Measurements from ENCODE around the gene PTGER2.

The PTGER2 gene

DNA sequence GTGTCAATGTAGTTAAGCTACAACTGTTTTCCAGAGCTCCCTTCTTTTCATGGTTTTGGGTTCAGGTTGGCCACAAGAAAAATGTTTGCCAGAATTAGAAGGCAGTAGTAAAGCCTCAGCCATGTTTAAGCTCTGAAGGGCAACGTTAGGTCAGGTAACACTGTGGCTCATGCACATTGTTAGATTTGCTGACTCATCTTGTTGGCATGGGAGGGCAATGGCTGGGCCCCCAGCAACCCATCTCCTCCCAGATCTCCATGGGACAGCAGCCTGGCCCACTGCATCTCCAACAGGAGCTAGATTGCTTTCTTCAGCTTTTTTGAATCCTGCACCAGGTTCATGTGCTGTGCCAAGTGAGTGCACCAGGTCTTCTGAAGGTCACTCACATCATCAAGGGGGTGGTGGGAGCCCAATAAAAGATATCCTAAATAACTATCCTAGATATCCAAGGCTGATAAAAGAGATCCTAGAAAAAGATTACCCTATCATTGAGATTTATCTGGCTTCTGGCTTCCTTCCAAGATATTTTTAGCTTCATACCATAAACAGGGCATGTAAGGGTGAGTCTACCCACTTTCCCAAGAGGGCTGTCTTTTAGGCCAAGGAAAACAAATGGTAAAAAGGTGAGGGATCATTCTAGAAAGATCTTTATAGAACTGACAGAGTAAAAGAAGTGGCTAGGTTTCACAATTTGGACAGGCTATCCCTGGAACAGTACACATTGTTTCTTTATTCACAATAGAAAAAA, 28.9 kb downstream of the PTGER2 start:
- no peak for DNase-seq

DNA sequence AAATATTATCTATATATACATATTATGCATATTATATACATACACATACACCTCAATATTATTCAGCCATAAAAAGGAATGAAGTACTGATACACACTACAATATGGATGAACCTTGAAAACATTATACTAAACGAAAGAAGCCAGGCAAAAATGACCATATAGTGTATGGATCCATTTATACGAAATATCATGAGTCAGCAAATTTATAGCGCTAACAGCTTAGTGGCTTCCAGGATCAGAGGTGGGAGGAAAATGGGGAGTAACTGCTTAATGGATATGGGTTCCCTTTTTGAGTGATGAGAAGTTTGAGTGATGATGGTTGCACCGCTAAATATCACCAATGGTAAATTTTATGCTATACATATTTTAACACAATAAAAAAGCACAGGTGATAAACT, 32.7 kb downstream of the PTGER2 start:
- DNase-seq = no peak

DNA sequence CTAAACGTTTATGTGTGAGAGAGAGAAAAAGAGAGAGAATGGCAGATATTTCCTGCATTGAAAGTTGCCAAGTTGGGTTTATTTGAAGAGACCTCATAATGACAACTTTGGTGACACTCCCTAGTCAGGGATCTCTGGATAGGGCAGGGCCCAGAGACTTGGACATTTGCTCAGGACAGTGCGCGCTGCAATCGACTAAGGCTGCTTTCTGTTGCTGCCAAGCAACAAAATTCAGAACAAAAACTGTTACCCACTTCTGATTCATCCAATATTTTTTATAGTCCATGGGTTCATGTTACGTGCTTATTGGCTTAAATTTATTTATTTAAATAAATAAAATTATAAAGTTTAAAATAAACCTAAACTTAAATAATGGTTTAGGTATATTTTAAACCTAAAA, 34.2 kb downstream of the PTGER2 start:
- DNase-seq = no peak

DNA sequence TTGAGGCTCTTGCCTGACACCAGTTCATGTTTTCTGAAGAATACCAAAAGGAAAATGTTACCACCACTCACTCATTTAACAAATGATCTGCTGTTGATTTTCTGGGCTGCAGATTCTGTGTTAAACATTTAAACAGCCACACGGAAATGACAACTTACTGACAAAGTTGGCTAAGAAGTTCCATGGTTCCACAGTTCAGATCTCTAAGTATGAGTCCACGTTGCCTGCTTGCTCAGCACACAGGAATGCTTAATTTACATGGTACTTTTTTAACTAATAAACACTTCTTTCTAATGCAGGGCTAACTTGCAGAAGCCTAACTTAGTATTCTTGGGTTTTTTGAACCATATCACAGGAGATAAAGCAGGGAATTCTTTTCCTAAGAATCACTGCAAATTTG, 34.7 kb downstream of the PTGER2 start:
- no peak for DNase-seq

DNA sequence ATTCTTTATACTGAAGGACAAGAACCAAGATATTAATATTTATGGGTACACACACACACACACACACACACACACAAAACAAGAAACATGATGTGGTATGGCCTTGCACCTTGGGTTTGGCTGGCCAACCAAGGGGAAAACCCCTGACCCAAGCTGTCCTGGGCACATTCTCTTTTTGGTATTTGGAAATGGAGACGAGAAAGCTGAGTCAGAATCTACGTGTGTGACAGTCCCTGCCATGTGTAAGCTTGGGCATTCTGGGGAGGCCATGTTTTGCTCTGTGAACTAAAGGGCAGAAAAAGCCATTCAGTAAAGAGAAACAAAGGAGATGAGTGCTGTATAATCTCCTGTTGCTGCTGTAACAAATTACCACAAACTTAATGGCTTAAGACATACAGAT, 35.6 kb downstream of the PTGER2 start:
- DNase-seq = no peak

DNA sequence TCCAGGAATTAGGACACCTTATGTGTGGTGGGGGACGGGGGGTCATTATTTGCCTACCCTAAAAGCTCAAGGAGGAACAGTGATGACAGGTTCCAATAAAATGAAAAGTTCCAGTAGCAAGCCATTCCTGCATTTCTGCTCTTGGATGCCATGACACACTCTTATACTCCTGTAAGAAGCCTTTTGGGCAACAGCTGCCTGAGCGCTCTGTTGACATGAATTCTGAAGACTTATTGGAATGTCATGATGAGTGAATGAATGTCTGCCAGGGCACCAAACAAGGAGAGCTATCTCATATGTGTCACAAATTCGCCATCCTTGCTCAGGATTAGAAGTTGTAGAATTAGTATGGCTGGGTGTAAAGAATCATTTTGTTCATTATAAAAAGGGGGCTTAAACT, 36.3 kb downstream of the PTGER2 start:
- no peak for DNase-seq

DNA sequence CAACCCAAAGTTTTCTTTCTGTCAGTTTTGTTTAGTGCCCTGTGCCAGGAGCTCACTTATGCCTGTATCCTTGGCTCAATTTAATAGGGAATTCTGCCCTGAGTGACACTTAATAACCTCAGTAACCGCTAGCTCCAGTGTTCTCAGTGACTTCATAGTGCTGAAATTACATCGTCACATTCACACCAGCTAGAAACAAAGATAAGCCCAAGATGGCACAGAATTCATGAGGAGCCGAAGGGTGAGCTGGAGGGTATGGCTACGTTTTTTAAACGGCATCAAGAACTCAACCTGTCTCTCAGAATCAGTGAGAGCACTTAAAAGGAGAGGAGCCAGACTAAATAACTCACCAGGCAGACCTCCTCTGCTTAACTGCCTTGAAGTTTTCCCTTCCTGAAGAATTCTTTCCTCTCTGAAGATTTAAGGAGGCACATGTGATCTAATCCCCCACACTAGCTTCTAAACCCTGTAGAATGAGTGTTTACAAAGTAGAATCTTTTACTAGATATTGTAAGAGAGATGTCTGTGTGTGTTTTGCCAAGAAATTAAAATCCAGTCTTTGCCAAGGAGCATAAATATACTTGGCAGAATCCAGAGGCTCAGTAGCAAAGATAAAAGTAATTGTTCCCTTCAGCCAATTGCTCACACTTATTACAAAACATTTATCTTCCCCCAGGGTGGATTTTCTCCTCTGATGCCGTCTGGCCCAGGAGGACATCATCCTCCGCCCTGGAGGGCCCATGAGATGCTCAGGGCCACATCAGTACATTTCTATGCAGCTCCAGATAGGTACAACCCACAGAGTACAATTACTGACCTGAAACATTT, 37.3 kb downstream of the PTGER2 start:
- DNase-seq = no peak

DNA sequence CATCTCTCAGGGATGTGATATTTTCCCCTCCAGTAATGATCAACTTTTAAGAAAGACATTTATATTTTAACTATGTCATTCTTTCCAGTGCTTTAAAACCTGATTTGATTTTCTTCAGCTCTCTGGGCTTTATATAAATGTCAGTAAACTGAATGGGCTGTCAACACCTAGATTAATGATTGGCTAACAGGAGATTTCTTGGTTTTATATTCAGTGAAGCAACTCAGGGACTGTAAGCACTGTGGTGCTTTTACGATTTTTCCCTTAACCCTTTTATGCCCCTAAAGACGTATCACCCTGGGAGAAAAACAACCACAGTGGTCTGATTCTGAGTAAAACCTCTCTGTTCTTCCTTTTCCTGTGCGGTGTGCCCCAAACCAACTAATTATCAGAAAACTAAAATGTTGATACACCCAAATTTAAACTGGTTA, 38.0 kb downstream of the PTGER2 start:
- no peak for DNase-seq

DNA sequence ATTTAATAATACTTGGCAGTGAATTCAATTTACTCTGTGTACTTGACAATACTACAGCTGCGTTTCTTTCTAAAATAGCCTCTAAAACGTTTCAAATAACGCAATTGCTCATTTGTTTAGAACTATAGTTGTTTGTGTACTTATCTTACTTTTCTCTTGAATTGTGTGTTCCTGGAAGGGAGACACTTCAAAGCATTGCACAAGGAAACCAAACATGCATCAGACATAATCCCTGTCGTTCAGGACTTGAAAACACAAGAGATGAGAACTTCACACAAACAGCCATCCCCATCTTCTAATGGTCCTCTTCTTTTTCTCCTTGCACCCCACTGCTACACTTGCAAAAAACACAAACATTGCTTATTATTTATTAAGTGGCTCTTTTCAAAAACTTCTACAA, 38.5 kb downstream of the PTGER2 start:
- no peak for DNase-seq

DNA sequence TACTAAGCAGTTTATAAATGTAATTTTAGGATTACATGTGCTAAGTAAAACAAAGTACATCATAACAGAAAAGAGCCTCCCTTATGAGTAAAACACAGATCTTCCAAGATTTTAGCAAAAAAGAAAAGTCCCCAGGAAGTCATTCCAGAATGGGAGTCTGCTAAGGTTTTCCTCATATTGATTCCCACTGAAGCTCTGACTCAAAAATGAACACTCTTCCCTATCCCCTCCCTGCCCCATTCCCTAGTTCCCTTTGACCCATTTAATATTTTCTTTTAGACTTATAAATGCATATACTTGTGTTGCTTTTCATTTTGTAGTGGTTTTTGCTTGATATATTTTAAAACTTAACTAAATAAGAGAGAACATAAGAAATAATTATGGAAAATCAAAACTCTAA, 40.1 kb downstream of the PTGER2 start:
- DNase-seq = no peak

DNA sequence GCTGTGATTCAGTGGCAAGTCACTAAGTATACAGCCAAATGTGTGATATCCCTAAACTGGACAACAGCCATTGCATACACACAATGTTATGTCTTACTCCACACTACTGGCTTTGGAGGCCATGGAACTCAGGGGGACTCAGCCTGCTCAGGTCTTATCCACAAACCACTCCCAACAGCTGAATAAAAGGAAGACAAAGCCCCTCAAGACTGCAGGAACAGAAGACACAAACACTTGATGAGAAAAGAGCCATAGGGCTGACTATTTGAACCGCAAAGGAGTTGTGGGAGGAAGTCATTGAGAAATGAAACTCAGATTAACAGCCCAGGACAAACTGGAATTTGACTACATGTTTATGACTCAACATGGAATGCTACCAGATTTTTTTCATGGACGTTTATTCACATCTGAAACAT, 40.9 kb downstream of the PTGER2 start:
- DNase-seq = no peak

DNA sequence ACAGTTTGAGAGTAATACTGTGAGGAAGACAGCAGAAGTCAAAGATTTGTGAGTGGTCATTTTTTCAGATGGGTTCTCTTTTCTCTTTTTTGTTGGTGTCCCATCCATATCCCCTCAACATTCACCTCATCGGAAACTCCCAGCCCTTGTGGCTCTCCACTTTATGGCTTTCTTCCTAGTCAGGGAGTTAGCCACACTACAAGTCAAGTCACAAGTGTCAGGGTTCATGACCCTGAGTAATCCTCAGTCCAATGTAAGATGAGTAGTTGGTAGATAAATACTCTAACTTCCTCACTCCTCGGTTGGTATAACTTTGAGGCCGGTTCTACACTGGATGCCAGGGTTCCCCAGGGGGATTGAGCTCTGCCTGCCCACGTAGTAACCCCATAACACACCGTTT, 41.4 kb downstream of the PTGER2 start:
- DNase-seq = no peak

DNA sequence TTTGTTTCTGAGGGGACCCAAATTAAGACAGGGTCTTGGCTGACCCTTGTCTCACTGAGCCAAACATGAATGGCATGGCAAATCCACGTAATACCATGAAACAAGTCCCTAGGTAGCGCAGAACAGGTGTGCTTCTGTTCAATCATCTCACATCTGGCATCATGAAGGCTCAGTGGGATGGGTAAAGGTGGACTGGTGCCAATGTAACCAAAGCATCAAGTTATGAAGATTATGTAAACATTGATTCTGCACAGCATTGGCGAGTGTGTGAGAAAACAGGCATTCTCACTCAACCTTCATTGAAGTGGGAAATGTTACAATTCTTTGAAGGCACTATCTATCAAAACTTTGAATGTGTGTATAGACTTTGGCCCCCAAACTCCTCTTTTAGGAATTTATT, 41.9 kb downstream of the PTGER2 start:
- peak; percentile 74 to 85 for DNase-seq

DNA sequence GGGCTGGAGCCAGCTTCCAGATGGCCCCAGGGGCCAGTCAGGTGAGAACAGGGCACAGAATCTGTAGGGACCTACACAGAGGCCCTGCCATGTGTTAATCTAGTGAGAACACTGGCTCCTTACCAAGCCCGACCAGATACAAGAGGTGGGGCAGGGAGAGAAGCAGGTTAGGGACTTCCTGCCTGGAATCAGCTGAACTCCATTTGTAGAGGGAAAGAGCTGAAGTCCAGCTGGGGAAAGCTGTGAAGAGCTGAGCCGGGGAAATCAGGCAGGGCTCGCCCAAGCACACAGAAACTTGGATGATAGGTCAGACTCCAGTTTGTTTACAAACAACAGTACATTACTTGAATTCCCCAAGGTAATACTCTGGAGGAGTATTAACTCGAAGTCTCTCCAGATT, 46.7 kb downstream of the PTGER2 start:
- no peak for DNase-seq

DNA sequence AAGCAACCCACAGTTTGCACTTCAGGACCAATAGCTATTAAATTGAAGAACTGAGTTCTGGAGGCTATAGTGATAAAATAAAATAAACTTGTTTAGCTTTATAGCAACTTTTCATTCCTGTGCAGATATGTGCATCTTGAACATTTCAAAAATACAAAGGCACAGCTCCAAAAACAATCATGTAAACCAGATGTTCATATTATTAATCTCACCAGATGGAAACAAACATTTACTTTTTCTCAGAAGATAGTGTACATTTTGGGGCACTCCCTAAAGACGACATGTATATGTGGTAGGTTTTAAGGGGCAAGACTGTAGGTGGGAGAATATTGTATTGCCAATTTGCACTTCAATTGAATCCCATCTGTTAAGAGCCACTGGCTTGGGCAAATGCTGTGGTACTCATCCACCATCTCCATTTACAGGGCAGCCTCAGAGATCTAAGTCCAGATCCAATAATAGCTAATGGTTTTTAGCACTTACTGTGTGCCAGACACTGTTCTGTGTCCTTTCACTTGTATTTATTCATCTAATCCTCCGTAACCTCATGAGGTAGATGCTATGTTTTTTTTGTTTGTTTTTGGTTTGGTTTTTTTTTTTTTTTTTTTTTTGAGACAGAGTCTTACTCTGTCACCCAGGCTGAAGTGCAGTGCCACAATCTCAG, 49.1 kb downstream of the PTGER2 start:
- no peak for DNase-seq

DNA sequence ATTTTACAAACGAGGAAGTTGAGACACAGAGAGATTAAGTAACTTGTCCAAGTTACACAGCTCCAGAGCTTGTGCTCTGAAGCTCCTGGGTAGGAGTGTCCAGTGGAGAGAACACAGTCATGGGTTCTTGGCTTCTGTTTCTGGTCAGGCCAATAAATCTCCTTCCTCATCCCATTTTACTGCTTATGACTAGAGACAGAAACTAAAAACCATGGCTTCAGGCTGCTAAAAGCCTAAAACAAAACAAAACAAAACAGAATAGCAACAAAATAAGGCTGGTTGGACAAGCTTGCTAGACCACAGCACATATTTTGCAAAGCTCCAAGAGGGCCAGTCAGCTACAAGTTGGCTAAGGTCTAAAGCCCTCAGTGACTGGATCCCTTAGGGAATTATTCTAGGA, 49.8 kb downstream of the PTGER2 start:
- no peak for DNase-seq

DNA sequence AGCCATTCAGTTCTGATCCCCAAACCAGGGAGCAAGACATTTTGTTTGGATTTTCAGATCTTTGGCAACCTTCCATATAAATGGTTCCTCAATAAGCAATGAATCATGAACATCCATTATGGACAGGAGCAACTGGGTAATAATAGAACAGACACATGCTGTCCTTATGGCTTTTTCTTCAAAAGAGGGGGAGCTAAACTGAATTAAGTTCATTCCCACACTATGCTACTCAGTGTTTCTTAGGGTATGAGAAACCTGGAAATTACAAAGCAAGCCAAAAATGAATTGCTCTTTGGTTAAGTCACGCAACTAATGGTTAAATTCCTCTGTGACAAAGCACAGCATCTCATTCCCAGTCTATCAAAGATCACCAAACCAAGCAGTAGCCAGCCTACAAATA, 51.0 kb downstream of the PTGER2 start:
- no peak for DNase-seq

DNA sequence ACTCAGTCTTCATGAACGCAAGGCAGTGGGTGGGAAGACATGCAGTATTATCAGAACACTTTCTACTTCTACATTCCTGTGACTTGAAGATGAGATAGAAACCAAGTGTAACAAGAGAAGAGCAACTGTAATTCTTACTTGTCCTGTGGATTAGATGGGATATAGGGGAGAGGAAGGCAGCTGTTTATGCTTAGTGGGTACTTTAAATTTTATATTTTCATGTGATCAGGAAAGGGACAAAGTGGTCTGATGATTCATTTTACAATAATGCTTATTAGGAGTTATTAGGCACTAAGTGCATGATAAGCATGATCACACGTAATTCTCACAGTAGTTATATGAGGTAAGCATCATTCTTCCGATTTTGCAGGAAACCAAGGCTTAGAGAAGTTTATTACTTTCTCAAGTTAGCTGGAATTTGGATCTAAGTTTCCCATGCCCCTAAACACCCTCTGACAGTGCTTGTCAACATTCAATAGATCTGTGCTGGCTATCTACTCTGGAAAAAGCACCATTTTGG, 52.7 kb downstream of the PTGER2 start:
- no peak for DNase-seq

DNA sequence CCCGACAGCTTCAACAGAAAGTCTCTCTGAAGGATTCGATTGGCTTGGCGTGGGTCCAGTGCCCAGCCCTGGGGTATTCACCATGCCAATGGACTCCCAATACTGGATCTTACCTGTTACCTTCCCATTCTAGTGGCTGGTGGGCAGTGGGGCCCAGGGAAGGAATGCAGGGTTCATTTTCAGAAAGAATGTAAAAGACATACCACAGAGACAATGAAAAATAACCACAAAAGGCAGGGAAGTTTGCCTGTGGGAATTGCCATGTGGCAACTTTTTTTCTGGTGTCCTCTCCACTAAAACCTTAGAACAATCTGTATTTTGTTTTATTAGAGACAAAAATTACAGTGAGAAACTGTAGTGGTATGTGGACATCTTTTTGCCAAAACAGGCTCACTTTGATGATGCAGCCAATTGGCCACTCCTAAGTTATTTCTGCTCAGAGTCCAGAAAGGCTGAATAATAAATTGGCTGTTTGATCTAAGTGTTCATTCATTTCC, 55.2 kb downstream of the PTGER2 start:
- no peak for DNase-seq

DNA sequence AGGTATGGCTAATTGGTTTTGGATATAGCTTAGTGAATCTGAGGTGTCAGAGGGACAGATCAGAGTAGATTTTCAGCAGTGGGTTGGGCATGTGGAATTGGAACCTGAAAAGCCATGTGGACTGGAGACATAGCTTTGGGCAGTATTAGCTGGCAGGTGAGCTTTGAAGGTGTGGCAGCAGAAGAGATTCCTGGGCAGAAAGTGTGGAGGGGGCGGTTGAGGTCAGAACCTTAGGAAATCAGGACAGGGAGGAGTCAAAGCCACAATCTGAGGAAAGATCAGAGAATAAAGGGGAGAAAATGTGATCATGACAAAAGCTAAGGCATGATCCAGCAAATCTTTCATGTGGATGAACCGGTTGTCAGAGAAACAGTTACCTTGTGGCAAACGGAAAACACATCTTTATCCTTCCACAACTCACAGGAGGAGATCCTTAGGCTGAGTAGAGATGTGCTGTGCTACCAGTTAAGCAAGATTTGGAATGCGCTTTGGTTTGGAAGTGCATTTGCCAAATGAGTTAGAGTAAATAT, 56.4 kb downstream of the PTGER2 start:
- DNase-seq = no peak

DNA sequence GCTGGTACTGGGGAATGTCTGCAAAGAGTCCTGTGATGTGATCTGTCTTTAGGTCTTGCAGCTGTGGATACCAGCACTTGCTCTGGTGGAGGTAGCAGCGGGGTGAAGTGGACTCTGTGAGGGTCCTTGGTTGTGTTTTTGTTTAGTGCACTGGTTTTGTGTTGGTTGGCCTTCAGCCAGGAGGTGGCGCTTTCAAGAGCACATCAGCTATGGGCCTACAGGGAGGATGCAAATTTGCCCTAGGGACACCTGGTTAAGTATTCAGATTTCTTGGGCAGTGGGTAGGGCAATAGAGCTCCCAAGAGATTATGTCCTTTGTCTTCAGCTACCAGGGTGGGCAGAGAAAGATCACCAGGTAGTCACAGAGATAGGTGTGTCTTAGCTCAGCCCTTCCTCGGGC, 63.8 kb downstream of the PTGER2 start:
- DNase-seq = no peak

Data from SHP77 (cell line).